Fibroblast of skin of right quadriceps (primary cell): Measurements from ENCODE around the gene UBASH3A.

ENCODE experiments used
- DNase-seq: peaks from one replicate; pipeline ENCODE4 v3.0.0-alpha.2; 2013

The UBASH3A gene

GRCh38 chr21:42374864-42375499 is 28.7 kb upstream of the UBASH3A start:
- no peak for DNase-seq

GRCh38 chr21:42375506-42375905 is 28.2 kb upstream of the UBASH3A start:
- no peak for DNase-seq

- DNase-seq: no peak
Observed at GRCh38 chr21:42375966-42376337, 27.8 kb upstream of the UBASH3A start.

- DNase-seq: no peak
Observed at GRCh38 chr21:42376338-42376982, 27.2 kb upstream of the UBASH3A start.

- DNase-seq: no peak
Observed at GRCh38 chr21:42377211-42377950, 26.3 kb upstream of the UBASH3A start.

- DNase-seq: no peak
Observed at GRCh38 chr21:42377951-42378340, 25.8 kb upstream of the UBASH3A start.

- no peak for DNase-seq
Observed at GRCh38 chr21:42378418-42378817, 25.3 kb upstream of the UBASH3A start.

- DNase-seq: no peak
Observed at GRCh38 chr21:42379426-42380215, 24.1 kb upstream of the UBASH3A start.

- DNase-seq: no peak
Observed at GRCh38 chr21:42381347-42381984, 22.2 kb upstream of the UBASH3A start.

GRCh38 chr21:42382915-42383314 is 20.8 kb upstream of the UBASH3A start:
- DNase-seq: no peak

- DNase-seq: no peak
Observed at GRCh38 chr21:42383331-42383730, 20.4 kb upstream of the UBASH3A start.

- no peak for DNase-seq
Observed at GRCh38 chr21:42384156-42384945, 19.4 kb upstream of the UBASH3A start.

- no peak for DNase-seq
Observed at GRCh38 chr21:42384989-42385388, 18.7 kb upstream of the UBASH3A start.

GRCh38 chr21:42385619-42386018 is 18.1 kb upstream of the UBASH3A start:
- DNase-seq: no peak

- DNase-seq: no peak
Observed at GRCh38 chr21:42386034-42386591, 17.6 kb upstream of the UBASH3A start.

GRCh38 chr21:42387164-42387563 is 16.5 kb upstream of the UBASH3A start:
- no peak for DNase-seq

GRCh38 chr21:42387843-42388340 is 15.8 kb upstream of the UBASH3A start:
- DNase-seq: no peak

- no peak for DNase-seq
Observed at GRCh38 chr21:42388740-42389448, 14.8 kb upstream of the UBASH3A start.

GRCh38 chr21:42389449-42389835 is 14.3 kb upstream of the UBASH3A start:
- no peak for DNase-seq

- no peak for DNase-seq
Observed at GRCh38 chr21:42390193-42390592, 13.5 kb upstream of the UBASH3A start.

GRCh38 chr21:42390696-42391095 is 13.0 kb upstream of the UBASH3A start:
- no peak for DNase-seq
